Stimulated activated CD8-positive, alpha-beta memory T cell treated with anti-CD3 and anti-CD28 coated beads, Interleukin-7, amount 100 ng/mL, for 1 hour (primary cell): ENCODE measurements around the gene POLR2L.
A peak's percentile ranks its signal among the peaks of the same experiment; 100 is the strongest.

ENCODE experiments used
- DNase-seq, 2 donors: peaks; one replicate each; pipeline ENCODE4 v3.0.0-alpha.2; 2020; ENCODE audit warnings: low read depth in 2 of 2

Gene POLR2L

DNA sequence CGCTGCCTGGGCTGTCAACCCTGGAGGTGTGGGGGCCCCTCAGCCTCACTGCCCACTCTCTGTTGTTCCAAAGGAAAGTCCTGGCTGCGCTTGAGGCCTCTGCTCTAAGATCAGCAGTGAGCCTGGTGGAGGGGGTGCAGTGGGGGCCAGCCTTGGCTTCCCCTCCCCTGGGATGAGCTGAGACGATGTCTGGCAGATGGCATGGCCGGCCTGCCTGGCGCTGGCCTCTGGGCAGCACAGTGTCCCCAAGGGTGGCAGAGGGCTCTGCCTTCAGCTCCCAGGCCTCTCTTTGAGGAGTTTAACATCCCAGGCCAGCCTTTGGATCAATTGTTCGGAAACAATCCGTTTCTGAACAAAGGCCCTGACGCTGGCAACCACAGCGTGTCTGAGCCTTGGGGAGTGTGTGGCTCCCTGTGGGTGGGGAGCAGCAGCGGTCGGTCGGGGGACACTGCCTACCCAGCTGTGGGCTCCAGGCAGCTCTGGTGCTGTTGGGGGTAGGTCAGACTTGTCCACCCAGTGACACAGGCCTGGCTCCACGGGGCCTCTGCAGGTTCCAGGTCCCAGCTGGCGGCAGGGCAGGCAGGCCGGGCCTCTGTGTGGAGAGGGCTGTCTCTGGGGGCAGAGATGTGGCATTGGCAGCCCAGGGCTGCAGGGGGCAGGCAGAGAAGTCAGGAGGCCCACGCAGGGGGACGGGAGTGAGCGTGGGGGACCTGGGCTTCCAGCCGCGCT lies 12.4 kb upstream of the POLR2L start:
- DNase-seq = no peak

DNA sequence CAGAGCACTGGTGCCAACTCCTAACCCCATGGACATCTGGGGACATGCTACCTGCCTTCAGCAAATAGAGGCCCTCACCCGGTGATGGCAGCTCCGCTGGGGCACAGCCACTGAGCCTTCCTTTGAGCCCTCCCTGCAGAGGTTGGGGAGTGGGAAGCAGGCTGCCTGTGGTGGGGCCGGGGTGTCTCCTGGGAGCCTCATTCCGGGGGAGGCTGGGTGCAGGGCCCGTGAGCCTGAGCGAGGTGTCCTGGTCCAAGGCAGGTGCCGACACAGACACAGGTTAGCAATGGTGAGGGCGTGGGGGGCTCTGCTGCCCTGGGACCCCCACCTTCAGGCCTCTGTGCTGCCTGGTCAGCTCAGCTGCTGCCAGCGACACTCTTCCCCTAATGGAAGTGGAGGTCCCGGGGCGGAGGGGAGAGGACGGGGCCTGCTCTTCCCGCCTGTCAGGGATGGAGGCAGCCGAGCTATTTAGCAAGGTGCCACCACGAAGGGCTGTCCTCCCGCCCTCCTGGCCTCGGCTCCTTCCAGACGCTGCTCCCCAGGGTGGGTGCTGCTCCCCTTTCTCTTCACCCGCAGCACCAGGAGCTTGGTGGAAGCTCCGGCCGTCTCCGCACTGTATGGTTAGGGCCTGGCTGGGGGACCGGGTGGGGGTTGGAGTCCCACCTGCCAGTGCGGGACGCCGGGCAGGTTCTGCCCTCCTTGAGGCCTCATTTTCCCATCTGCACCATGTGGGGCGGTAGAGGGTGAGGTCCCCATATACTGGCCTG lies 11.5 kb upstream of the POLR2L start:
- DNase-seq = no peak

DNA sequence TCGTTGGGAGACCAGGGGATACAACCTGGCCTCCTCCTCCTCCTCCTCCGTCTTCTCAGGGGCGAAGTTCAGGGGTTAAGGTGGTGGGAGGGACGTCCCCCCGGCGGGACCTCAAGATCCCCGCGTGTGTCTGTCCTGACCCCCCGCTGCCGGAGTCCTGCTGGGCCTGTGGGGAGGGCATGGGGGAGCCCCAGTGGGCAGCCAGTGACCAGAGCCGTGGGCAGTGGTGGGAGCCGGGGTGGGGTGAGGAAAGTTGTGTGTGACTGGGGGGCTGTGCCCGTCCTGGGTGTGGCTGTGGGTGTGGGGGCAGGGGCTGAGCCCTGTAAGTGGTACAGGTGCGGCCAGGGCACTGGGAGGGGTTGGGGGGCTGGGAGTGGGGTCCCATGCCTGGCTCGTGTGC lies 10.4 kb upstream of the POLR2L start:
- DNase-seq = no peak

DNA sequence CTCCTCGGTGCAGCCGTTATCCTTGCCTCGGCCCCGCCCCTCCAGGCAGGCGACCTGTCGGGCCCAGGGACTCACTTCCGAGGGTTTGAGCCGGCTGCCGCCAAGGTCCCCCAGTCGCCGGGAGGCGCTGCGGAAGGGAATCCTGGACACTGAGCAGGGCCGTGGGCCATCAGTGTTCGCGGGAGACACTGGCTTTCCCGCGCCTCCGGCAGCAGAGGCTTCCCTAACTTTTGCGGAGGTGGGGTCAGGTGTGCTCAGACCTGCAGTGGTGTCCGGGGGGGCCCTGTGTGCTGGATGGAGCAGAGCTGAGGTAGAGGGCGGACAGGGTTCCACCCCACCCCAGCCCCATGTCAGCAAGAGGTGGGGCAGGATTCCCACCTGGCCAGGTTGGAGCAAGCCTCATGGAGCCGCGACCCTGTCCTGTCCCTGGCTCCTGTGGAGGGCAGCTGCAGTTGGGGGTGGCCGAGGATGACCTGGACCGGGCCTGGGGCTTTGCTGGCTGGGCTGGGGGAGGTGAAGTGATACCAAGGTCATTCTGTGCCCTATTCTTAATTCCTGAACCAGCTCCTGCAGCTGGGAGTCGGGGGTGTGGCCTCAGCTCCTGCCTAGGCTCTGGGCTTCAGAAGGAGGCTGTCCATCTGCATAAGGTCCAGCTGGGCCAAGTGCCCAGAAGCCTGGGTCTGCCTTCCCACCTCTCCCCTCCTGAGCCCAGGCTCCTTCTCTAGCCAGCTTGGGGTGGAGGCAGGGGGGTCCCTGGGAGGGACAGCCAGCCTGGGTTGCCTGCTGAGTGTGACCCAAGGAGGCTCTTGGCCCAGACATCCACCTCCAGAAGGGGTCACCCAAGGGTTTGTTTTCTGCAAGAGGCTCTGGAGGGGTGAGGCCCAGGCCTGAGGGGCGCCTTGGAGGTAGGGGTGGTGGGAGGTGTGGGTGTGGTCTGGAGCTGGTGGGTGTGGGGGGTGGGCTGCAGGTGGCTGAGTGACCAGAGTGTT lies 8.7 kb upstream of the POLR2L start:
- no peak for DNase-seq

DNA sequence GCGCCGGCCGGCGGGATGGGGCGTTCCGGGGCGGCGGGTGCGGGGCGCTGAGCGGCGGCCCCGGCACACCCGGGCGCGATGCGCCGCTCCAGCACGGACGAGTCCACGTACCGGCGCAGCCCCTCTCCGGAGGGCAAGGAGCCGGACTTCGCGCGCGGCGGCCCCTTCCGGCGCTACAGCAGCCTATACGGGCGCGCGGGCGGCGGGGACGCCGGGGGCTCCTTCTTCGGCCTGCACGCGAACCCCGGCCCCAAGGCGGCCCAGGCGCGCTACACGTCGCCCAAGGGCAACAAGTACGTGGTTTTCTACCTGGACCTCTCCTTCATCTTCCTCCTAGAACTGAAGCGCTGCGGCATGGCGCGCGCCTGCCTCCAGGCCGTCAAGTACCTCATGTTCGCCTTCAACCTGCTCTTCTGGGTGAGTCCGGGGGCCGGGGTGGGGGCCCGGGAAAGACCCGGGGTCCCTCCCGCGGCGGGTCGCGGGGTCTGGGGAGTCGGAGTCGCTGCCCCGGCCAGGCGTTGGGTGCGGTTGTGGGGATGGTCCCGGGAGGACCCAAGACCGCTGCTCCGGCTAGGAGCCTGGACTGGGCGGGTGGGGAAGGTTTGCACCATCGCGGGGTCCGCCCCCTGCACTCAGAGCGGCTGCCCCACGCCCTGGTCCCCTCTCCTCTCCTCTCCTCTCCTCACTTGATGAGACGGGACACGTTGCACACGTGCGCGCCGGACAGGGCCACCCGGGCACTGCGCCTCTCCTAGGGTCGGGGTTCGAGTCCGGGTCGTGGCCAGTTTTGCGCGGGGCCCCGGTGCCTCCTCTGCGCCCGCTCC lies 7.8 kb upstream of the POLR2L start:
- no peak for DNase-seq

DNA sequence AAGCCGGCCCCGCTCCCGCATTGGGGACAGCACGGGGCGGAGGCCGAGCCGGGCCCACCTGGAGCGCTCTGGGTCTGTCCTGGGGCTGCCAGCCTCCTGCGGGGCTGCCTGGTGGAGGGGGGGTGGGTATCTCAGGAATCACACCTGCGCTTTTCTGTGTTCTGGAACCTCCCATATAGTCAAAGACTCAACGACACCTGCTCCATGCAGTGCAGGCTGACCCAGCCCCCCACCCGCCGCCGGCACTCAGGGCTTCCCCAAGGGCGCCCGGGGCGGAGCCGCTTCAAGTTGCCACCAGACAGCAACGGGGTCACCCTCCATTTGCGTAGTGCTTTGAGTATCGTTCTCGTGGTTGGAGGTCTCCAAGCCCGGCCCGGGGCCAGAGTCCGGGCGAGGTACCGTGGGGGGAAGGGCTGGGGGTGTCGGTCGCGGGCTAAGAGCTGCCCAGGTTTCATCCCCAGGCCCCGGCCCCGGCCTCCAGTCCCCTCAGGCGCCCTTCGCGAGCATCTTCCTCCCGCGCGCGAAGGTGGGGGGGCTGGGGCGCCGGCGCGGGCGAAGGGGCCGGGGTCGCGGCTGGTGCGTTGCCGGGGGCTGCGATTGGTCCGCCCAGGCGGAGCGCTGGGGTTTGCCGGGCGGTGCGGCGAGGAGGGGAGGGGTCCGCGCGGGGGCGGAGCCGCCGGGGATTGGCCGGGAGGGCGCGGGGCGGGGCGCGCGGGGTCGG lies 6.9 kb upstream of the POLR2L start:
- no peak for DNase-seq

DNA sequence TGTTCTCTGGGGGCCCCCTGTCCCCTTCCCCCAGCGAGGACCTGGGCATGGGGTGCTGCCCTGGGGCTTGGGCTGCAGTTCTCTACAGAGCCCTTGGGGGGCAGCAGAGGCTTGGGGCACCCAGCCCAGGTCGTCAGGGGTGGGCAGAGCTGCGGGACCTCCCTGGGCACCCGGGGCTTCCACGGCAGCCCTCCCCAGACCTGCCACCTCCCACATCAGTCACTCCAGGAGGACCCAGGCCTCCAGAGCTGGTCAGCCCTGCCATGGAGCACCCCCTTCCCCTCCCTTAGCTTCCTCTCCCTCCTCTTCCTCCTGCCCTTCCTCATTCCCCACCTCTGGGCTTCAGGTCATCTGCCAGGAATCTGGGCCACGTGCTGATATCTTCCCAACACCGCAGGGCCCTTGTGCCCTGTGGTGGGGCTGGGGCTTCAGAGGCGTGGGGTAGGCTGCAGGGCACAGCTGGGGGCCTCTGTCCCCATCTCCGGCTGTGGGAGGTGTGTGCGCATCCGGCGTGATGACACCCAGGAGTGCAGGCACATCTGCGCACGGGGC lies 6.1 kb upstream of the POLR2L start:
- peak; percentile 44 to 48 for DNase-seq

DNA sequence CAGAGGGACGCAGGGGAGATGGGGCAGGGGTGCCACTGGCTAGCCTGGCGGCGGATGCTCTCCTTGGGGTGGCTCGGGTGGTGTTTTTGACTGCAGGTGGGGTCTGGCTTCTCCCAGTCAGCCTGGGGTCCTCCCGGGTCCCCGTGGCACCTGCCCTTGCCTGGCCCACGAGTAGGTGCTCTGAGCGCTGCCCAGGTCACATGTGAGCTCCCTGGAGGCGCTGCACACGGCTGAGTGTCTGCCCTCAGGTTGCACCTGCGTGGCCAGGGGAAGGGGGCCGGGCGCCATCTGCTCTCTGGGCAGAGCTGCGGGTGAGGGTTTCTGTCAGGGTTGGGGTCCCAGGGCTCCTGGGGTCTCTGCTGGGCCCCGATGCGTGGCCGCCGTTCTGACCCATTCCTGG lies 5.5 kb upstream of the POLR2L start:
- DNase-seq = no peak

DNA sequence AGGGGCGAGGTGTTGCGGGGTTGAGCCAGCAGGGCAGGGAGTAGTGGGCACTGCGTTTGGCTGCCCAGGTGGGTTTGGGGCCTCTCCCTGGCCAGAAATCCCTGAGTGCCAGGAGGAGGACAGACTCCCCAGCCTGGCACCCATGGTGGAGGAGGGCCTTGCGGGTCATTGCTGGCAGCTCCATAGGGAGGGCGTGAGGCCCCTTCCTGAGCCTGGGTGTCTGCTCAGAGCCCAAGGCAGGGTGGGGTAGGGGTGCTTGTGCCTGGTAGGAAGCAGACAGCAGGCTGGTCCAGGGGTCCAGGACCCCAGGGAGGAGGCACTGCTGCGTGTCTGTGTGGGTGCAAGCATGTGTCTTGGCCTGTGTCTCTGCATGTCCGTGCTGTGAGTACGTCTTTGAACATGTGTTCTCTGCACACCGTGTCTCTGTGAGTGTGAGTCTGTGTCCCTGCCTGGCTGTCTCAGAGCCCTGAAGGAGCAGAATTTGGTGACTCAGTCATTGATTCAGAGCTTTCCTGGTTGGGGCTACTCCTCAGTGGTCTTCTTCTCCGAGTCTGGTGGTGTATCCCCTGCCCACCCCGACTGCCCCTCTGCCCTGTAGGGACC lies 4.3 kb upstream of the POLR2L start:
- DNase-seq = no peak

DNA sequence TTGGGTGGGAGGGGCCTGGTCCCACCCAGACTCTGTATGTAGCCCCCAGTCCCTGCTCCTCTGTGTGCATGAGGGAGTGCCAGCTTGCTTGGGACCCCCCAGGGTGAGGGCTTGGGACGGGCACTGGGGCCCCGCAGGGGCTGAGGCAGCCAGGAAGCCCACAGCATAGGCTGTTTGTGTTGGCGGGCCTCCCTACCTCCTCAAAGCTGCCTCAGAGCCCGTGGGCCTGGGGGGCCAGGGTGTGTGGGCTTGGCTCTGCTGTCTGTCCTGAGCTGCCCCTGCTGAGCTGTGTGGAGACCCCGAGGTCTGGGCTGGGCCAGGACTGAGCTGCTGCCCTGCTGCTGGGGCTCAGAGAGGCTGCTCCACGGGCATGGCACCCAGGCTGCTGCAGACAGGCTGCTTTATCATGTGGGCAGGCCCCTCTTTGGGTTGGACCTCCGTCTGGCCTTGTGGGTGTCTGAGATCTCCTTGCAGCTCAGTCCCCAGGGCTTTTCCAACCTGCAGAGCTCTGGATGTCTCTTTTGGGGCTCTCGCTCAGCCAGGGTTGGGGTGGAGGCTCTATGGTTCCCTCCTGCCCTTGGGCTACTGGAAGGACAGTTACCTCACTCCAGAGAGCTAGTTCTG lies 3.7 kb upstream of the POLR2L start:
- no peak for DNase-seq

DNA sequence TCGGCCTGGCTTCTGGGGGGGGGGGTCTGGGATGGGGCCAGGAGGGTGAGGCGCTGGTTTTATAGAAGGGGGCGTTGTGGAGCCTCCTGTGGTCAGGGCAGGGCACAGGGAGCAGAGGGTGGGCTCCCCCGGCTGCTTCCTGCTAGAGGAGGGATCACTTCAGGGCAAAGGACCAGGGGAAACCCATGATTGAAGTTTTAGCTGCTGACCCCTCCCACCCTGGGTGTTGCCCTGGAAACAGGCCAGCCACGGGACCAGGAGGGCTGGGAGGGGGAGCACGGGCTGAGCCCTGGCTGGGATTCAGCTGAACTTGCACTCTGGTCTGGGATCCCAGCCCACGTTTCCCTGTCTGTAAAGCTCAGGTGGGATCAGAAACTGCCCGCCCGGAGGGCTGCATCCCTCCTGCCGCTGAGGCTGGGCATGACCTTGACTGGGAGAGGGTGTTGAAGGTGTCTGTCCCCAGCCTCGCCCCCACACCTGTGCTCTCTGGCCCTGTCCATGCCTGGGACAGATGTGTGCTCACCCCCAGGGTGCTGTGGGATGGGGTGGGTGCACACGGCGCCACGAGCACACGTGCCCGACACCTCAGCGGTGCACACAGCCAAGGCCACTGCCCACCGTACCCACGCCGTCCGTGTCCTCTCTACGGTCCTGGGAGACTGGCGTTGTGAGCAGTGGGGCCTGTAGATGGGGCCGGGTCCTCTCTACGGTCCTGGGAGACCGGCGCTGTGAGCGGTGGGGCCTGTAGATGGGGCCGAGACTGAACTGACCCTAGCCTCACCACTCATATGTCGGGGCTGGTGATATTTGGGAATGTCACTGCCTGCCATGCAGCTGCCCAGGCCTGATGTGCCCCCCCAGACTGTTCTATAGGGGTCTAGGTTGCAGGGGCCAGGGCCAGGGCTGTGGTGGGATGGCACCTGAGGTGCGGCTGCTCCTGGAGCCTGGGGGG lies 2.6 kb upstream of the POLR2L start:
- DNase-seq = no peak

DNA sequence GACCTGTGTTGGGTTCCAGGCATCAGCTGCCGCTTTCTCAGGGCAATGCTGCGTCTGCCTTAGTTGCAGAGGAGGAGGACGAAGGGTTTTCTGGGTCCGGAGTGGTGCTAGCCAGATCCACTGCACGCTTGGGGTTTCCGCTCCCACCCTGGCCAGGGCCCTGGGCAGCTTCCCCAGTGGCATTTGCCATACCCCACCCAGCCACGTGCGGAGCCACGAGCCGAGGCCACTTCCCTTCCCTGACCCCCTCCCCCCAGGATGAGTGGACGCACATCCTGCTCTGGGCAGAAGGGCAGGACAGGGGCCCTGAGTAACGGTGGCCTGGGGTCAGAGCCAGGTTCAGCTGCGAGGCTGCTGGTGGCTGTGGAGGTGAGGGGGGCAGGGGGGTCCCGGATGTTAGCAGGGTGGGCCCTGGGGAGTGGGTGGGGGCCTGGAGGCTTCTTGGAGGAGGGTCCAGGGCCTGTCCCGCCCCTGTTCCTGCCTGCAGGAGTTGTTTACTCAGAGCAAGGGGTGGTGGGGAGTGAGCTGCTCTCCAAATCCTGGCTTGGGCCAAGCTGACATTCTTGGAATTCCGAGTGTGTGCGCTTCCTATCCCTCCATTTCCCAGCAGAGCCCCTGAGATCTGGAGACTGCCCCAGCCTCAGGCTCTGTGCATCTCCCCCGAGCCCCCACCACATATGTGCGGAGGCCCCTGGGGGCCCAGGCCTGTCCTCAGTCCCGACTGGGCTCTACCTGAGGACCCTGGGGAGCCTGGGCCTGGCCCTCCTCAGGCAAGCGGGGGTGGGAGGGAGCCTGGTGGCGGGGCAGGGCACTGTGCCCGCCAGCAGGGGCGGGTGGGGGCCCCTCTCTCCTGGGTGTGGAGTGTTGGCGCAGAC lies 1.7 kb upstream of the POLR2L start:
- no peak for DNase-seq

DNA sequence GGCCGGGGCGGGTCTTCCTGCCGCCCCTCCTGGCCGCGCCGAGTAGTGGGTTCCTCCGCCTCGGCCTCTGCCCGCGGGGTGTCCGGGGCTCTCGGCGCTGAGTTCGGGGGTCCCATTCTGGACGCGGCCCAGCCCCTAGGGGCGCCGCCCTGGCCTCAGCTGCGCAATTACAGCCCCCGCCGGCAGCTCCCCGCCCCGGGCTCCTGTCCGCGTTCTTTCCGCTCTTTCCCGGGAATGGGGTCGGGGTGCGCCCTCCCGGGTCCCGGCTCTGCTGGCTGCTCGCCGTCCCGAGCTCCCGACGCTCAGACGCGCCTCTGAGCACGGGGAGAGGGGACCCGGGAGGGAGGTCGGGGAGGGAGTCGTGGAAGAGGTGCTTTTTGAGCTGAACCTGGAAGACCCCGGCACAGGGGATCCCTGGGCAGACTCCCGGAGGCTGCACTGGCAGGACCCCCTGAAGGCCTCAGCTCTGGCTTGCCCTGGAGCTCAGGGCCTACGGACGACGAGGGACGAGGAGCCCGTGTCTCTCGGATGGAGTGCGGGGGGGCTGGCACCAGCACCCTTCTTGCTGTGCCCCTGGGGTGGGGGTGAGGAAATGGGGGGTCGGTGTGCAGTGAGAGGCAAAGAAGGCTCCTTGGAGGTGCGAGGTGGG lies 881 bp upstream of the POLR2L start:
- DNase-seq = no peak

DNA sequence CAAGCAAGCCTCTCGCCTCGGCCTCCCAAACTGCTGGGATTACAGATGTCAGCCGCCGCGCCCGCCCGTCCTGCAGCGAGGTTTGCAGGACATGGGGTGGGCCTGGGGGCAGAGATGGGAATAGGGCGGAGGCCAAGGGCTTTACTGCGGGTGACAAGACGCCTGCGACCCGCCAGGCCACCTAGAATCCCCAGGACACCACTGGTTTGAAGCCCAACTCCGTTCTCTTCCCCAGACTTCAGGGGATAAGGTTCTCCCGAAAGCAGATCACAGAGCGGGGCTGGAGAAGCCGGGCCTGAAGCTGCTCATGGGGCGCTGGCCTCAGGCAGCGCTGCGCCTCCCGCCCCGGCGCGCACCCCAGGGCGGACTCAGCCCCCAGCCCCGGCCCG lies 354 bp downstream of the POLR2L start:
- DNase-seq = no peak

DNA sequence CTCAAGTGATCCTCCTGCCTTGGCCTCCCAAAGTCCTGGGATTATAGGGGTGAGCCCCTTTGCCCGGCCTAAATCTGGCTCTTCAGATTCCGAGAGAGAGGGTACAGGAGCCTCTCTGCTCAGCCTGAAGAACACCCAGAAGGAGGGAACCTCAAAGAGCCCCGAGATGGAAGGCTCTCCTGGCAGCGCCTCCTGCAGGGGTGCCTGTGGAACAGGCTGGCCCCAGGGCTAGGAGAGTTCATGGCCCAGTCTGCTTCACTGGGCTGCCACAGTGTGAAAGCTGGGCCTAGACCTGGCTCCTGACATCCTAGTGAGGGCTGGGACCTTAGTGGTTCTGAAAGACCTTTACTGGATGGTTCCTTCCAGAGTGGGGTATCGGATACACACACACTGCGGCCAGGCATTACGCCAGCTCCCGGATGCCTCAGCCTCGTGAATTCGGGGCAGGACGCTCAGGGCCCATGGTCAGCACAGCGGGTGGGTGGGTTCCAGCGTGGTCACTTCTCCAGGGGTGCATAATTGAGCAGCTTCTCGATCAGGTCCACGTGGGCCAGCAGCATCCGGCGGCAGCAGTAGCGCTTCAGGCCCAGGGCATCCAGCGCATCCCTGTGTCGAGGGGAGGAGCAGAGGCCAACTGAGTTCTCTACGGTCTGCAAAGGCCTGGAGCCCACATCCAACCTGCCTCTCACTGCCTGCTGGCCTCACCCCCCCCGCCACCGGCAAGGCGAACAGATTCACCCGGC lies 2.3 kb downstream of the POLR2L start:
- no peak for DNase-seq

DNA sequence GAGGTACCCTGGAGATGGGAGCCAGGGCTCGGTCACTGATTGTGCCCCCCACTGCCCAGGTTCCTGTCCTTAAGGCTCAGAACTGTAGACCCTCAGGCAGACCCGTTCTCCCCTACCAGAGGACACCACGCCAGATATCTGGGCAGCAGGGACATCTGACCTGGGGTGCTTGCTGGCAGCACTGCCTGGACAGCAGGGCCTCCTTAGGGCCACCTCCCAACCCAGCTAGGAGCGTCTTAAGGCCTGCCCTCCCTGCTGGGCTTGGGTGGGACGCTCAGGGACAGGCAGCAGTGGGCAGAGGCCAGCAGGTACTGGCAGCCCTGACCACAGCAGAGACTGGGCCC lies 3.1 kb downstream of the POLR2L start:
- DNase-seq = no peak
